ENCODE data around the gene CIB1. TPM values are rescaled to one million over a fixed set of nuclear protein-coding genes. Genes with fewer than 3 reads are reported as not detected.

The CIB1 gene
- total and polyA plus RNA-seq, 2 of the 8 experiments (the other 6 are each of a cell fraction or from before 2014, with no cell fraction given), result 26.0 to 63.5 TPM

- Histone ChIP-seq H2BK5ac (ENCODE audit: low read depth, low read length) (no peak overlapping the region), H3K79me1 (ENCODE audit: low read depth, low read length) (no peaks in the 10 kb centered on the region), H2AK5ac (ENCODE audit: low read depth, low read length) (no peak overlapping the region), H4K20me1 (replicated peaks in 1 of 2; ENCODE audit: control insufficient read depth in 1 of 2, insufficient read depth in 2 of 2, low read length in 2 of 2) (no peaks in the 10 kb centered on the region), H3K79me2 (ENCODE audit: control insufficient read depth in 1 of 2, insufficient read depth in 2 of 2, low read length in 2 of 2) (no peaks in the 10 kb centered on the region), H3K27ac (ENCODE audit: low read depth, low read length) (no peak overlapping the region), H3K4me2 (ENCODE audit: insufficient read depth in 1 of 2, low read depth in 2 of 2, low read length in 2 of 2) (no peak overlapping the region), H3K4me1 (replicated peaks in 1 of 4; ENCODE audit: control insufficient read depth in 3 of 4, insufficient read depth in 4 of 4, low read length in 3 of 4) (no peaks in the 10 kb centered on the region), H3K18ac (ENCODE audit: extremely low read depth, low read length) (no peak overlapping the region), H3K9me3 (ENCODE audit: insufficient read depth in 2 of 2, low read depth in 1 of 2, low read length in 1 of 2) (no peaks in the 10 kb centered on the region), H3K36me3 (ENCODE audit: control insufficient read depth in 2 of 4, insufficient read depth in 4 of 4, low read length in 3 of 4) (no peaks in the 10 kb centered on the region), H3K14ac (ENCODE audit: insufficient read length) (no peak overlapping the region), H3K4ac (replicated peaks; ENCODE audit: insufficient read length, low read depth, low read length) (no peak overlapping the region), H2BK120ac (replicated peaks; ENCODE audit: low read depth, low read length) (no peak overlapping the region), H4K91ac (replicated peaks; ENCODE audit: insufficient read length, low read length) (no peak overlapping the region), H3K27me3 (replicated peaks in 1 of 4; ENCODE audit: control insufficient read depth in 3 of 4, extremely low read depth in 1 of 4, insufficient read depth in 3 of 4, low read length in 3 of 4) (no peaks in the 10 kb centered on the region), H2AFZ (ENCODE audit: low read length) (no peak overlapping the region), H4K5ac (ENCODE audit: insufficient read length, low read depth, low read length) (no peak overlapping the region), H3K4me3 (ENCODE audit: extremely low read depth in 1 of 4, insufficient read depth in 2 of 4, low read depth in 3 of 4, low read length in 4 of 4) (no peak overlapping the region), H3K56ac (replicated peaks; ENCODE audit: insufficient read length, low read depth, low read length) (no peak overlapping the region), H3K23ac (ENCODE audit: insufficient read length) (no peak overlapping the region), H3K9ac (replicated peaks in 1 of 4; ENCODE audit: extremely low read depth in 1 of 4, low read depth in 3 of 4, low read length in 3 of 4) (no peak overlapping the region), H2BK15ac (ENCODE audit: low read length) (no peak overlapping the region), H2BK12ac (ENCODE audit: low read depth, low read length) (no peak overlapping the region), H2BK20ac (ENCODE audit: low read length) (no peak overlapping the region), H4K8ac (ENCODE audit: extremely low read depth, insufficient read depth, low read length) (no peak overlapping the region), H3K23me2 (ENCODE audit: low read depth, low read length) (no peaks in the 10 kb centered on the region; the same call in 1 of the 2 replicates)
- DNase-seq (ENCODE audit: low read depth in 1 of 2, low spot score in 2 of 2) (no peak), FAIRE-seq (no peak)
- POLR2A ChIA-PET (ENCODE audit: partially characterized antibody), result no interaction called here
- 89% methylated on average over 10 of the region's 10 CpGs; no CpG with 5 or more reads in 1 of the 2 experiments for WGBS, 2 experiments (ENCODE audit: extremely low coverage in 1 of 2, insufficient coverage in 1 of 2, insufficient read length in 1 of 2, insufficient replicate concordance in 2 of 2, low coverage in 1 of 2, low lambda C conversion rate in 2 of 2, missing lambda C conversion rate in 1 of 2)
- CTCF ChIA-PET (ENCODE audit: partially characterized antibody), result interaction anchor here (0.7 to 1.0 kb wide), 3 partner anchors 93 to 152 kb away, joined by 3 to 4 read pairs (median 3); no protein-coding TSS in a partner anchor
- TF ChIP-seq CHD2 (IDR thresholded peaks at IDR 0.05; ENCODE audit: low read length) (no peak), BCL11A (IDR thresholded peaks at IDR 0.05; ENCODE audit: low read depth in 2 of 2, low read length in 2 of 2) (no peak), E2F6 (IDR thresholded peaks at IDR 0.05) (no peak), CHD1 (IDR thresholded peaks at IDR 0.05; ENCODE audit: low read depth, low read length) (no peak)
These were observed 10.3 kb upstream of the CIB1 start for GRCh38 chr15:90243943-90244639.
